K562 (cell line): Measurements from ENCODE around the gene DCP1B. TPM values are rescaled to one million over a fixed set of nuclear protein-coding genes. Genes with fewer than 3 reads are reported as not detected.

Experiments
- ATAC-seq: fragments of 200-7000 bp; cut with Tn5 transposase; 3 replicates; pipeline ENCODE4 v1.9.1; 2020; ENCODE audit warnings: moderate library complexity
- BruUV-seq: library from RNA; stranded (reverse); fragments of 400-500 nt; replicated peaks from 2 replicates; lab custom pipeline; 2021; lab: Mats Ljungman, UMichigan
- CTCF ChIA-PET: fragments of 300-600 bp; formaldehyde crosslinking; extraction: SDS; loops from one replicate; lab custom pipeline; 2021; ENCODE audit warnings: low intra/inter-chr PET ratio; lab: Yijun Ruan, JAX
- POLR2A ChIA-PET: fragments of 300-600, 350-650 bp; sonication (Branson Sonifier 250); formaldehyde crosslinking; extraction: SDS; loops from one replicate; lab custom pipeline; 2021; ENCODE audit warnings: antibody characterized with exemption, inconsistent platforms; lab: Yijun Ruan, JAX
- DNase-seq, 4 experiments: peaks; one replicate each; pipeline versions ENCODE4 v3.0.0 to v3.0.0-alpha.2; 2011 to 2018; ENCODE audit warnings: low spot score in 3 of 4, mixed read lengths in 3 of 4; ENCODE audit errors: extremely low read depth in 1 of 4
- FAIRE-seq: peaks from 2 replicates; lab custom pipeline; 2011; peaks lifted over from hg19 to GRCh38; lab: Jason Lieb, UNC
- H2AFZ ChIP-seq: 2 replicates; pipeline ENCODE4 v1.6.0; 2011; ENCODE audit warnings: low read depth, low read length, control low read depth, inconsistent platforms
- H3K27ac ChIP-seq: fragments of 200-600 bp; 3 replicates; pipeline ENCODE4 v1.8.0; 2011; ENCODE audit warnings: low read depth, mild to moderate bottlenecking, control low read depth, inconsistent platforms, low read length, moderate library complexity, mixed read lengths; ENCODE audit errors: extremely low read depth
- H3K27me3 ChIP-seq, 2 experiments: fragments of 300-600 bp in 1 of 2; 2 replicates in 1 of 2; 3 replicates in 1 of 2; pipeline versions ENCODE4 v1.6.0 to v1.8.0; 2011; ENCODE audit warnings: inconsistent platforms in 2 of 2, low read length in 2 of 2, mild to moderate bottlenecking in 1 of 2, mixed read lengths in 1 of 2, moderate library complexity in 1 of 2; ENCODE audit not compliant: control insufficient read depth in 2 of 2, insufficient read depth in 2 of 2
- H3K36me3 ChIP-seq: fragments of 300-600 bp; 3 replicates; pipeline ENCODE4 v1.8.0; 2011; ENCODE audit warnings: mild to moderate bottlenecking, low read length, inconsistent platforms; ENCODE audit not compliant: control insufficient read depth, insufficient read depth
- H3K4me1 ChIP-seq, 2 experiments: fragments of 200-600 bp in 1 of 2; replicated peaks in 1 of 2; 2 replicates in 1 of 2; 3 replicates in 1 of 2; pipeline versions ENCODE4 v1.5.1 to v1.8.0; 2011; ENCODE audit warnings: inconsistent platforms in 2 of 2, low read length in 2 of 2, mild to moderate bottlenecking in 1 of 2, mixed read lengths in 1 of 2, moderate library complexity in 1 of 2; ENCODE audit not compliant: control insufficient read depth in 2 of 2, insufficient read depth in 2 of 2
- H3K4me2 ChIP-seq: 2 replicates; pipeline ENCODE4 v1.6.1; 2011; ENCODE audit warnings: low read length, control low read depth, inconsistent platforms, mixed read lengths; ENCODE audit not compliant: insufficient read depth
- H3K4me3 ChIP-seq: fragments of 200-600 bp; sonication (generic), shearing (Covaris generic); 2 replicates; pipeline ENCODE4 v1.5.1; 2016; ENCODE audit warnings: control low read depth, inconsistent platforms
- H3K79me2 ChIP-seq: fragments of 200-600 bp; 3 replicates; pipeline ENCODE4 v1.8.0; 2011; ENCODE audit warnings: low read length, inconsistent platforms; ENCODE audit not compliant: control insufficient read depth, insufficient read depth
- H3K9ac ChIP-seq, 2 experiments: 2 replicates each; pipeline versions ENCODE4 v1.6.0 to v1.6.1; 2011; ENCODE audit warnings: low read depth in 2 of 2, low read length in 2 of 2, control low read depth in 1 of 2, inconsistent platforms in 1 of 2, mild to moderate bottlenecking in 1 of 2, mixed read lengths in 1 of 2; ENCODE audit not compliant: insufficient read depth in 1 of 2
- H3K9me1 ChIP-seq: one replicate; pipeline ENCODE4 v1.6.0; 2011; ENCODE audit warnings: inconsistent platforms, mild to moderate bottlenecking, low read length, moderate library complexity; ENCODE audit not compliant: control insufficient read depth, insufficient read depth
- H3K9me3 ChIP-seq: replicated peaks from 2 replicates; pipeline ENCODE4 v1.5.1; 2011; ENCODE audit warnings: low read depth, low read length, inconsistent platforms; ENCODE audit not compliant: control insufficient read depth, insufficient read depth
- H4K20me1 ChIP-seq: replicated peaks from 2 replicates; pipeline ENCODE4 v1.6.1; 2011; ENCODE audit warnings: low read length, inconsistent platforms, mixed read lengths; ENCODE audit not compliant: control insufficient read depth, insufficient read depth
- ARID3B ChIP-seq: fragments of 250-450 bp; sonication (Bioruptor Pico); IDR thresholded peaks from 2 replicates; pipeline ENCODE4 v1.4.0; 2020; ENCODE audit warnings: borderline replicate concordance
- CAMTA2 ChIP-seq: fragments of 250-450 bp; sonication (Bioruptor Pico); conservative IDR thresholded peaks from 2 replicates; pipeline ENCODE4 v1.5.1; 2022
- E2F4 ChIP-seq: sonication (generic); formaldehyde crosslinking; IDR thresholded peaks from 2 replicates; pipeline ENCODE4 v1.8.0; 2022; ENCODE audit warnings: mild to moderate bottlenecking, low read depth, missing genetic modification reagents
- NCOA6 ChIP-seq: fragments of 450-650 bp; IDR thresholded peaks from 2 replicates; pipeline ENCODE4 v1.6.1; 2017; ENCODE audit warnings: mild to moderate bottlenecking
- PHB ChIP-seq: fragments of 250-450 bp; sonication (Bioruptor Pico); IDR thresholded peaks from 2 replicates; pipeline ENCODE4 v1.5.0; 2021
- SMARCB1 ChIP-seq: IDR thresholded peaks from 2 replicates; pipeline ENCODE4 v1.6.1; 2011; ENCODE audit warnings: improper control_type of control experiment, low read depth; ENCODE audit not compliant: insufficient read length
- ZFP36 ChIP-seq: fragments of 150-350 bp; IDR thresholded peaks from 2 replicates; pipeline ENCODE4 v1.6.1; 2018; ENCODE audit warnings: low read length, low read depth; ENCODE audit not compliant: partially characterized antibody
- ZNF165 ChIP-seq: fragments of 250-450 bp; sonication (Bioruptor Pico); IDR thresholded peaks from 2 replicates; pipeline ENCODE4 v1.4.0; 2020; ENCODE audit warnings: borderline replicate concordance
- ZNF780A ChIP-seq: fragments of 250-450 bp; sonication (Bioruptor Pico); IDR thresholded peaks from 2 replicates; pipeline ENCODE4 v1.5.0; 2021; ENCODE audit warnings: mild to moderate bottlenecking
- WGBS: fragments of 100-300 bp; shearing (Covaris generic); methylation state at CpG from one replicate; pipeline ENCODE4 v1.1.6; 2016; ENCODE audit warnings: low coverage, mixed read lengths; ENCODE audit not compliant: insufficient coverage; ENCODE audit errors: missing lambda C conversion rate; 5-methylcytosine and 5-hydroxymethylcytosine counted together
- in situ Hi-C: fragments of 300-500 bp; cut with MboI; formaldehyde crosslinking; loops from 4 replicates; pipeline ENCODE4 v1.15.0; 2018; ENCODE audit warnings: inconsistent platforms, mixed read lengths
- intact Hi-C: fragments of 100-400 bp; cut with micrococcal nuclease; formaldehyde crosslinking; loops from 2 replicates; pipeline ENCODE4 v1.14.2; 2022
- polyA plus RNA-seq, 8 experiments: library from polyadenylated mRNA; depleted of rRNA in 4 of 8; stranded (reverse) in 5 of 8; unstranded in 3 of 8; fragments of >200 nt; fragmentation: Nextera tagmentation in 2 of 8; fragmentation: Illumina TruSeq in 1 of 8; extraction: Ambion mirVana in 2 of 8; extraction: Trizol in 1 of 8; gene quantifications; 2 replicates each; pipeline versions ENCODE4 v1.2.1 to v1.2.3, GENCODE V29; 2011 to 2014; ENCODE audit warnings: inconsistent platforms in 1 of 8, missing spikeins in 1 of 8
- total RNA-seq, 7 experiments: library from RNA; depleted of rRNA in 6 of 7; stranded (reverse); fragments of >200 nt in 6 of 7; fragmentation: Illumina TruSeq in 2 of 7; extraction: Trizol in 2 of 7; gene quantifications; 2 replicates each; pipeline versions ENCODE4 v1.2.1 to v1.2.3, GENCODE V29; 2011 to 2021; ENCODE audit warnings: low replicate concordance in 1 of 7
- TF ChIP-seq, protein P1 (sequence below): fragments of 200-600 bp; sonication (generic); IDR thresholded peaks from one replicate; pipeline ENCODE4 v1.6.1; 2012; ENCODE audit warnings: mild to moderate bottlenecking, low read depth, low read length, inconsistent platforms

The DCP1B gene
- total and polyA plus RNA-seq, 9 of the 15 experiments (the other 6 are each of a cell fraction or from before 2014, with no cell fraction given) = 0.83 to 7.3 (median 3.4) TPM

DNA sequence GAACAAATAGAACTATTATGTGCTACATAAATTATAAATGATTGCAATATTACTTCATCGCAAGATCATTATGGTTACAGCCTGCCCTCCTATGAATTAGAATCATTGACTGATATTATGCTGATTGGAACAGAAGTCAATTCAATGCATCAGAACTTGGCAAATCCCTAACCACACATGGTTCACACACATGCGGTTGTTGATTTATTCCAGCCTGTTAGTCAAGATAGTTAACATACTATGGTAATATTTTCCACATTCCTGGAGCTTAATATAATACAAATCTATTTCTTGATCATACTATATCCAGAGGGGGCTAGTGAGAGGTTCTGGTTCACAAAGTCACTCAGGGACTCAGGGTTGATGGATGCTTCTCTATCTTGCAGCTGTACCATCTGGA lies 38.8 kb upstream of the DCP1B start:
- Histone ChIP-seq H4K20me1 (no peaks in the 10 kb centered on the region), H3K4me1 (no peaks in the 10 kb centered on the region), H3K27ac (no peak overlapping the region), H3K9me1 (no peaks in the 10 kb centered on the region), H2AFZ (no peak overlapping the region), H3K9ac (no peak overlapping the region), H3K4me2 (no peak overlapping the region), H3K79me2 (no peaks in the 10 kb centered on the region), H3K4me3 (no peak overlapping the region), H3K36me3 (no peaks in the 10 kb centered on the region), H3K27me3 (peaks cover 5 to 7% of the 10 kb centered on the region in 2 experiments; a peak in 3 of 5 replicates), H3K9me3 (no peaks in the 10 kb centered on the region)
- BruUV-seq = no TSS peak
- FAIRE-seq (no peak), DNase-seq (no peak), ATAC-seq (no peak)
- ChIA-PET CTCF (no interaction called here), POLR2A (no interaction called here)
- intact Hi-C loops = no loop called here
- 3% methylated on average over 2 of the region's 2 CpGs for WGBS
- in situ Hi-C loops = no loop called here
- TF ChIP-seq ZNF165 (CRISPR knock-in tag) (no peak), ARID3B (CRISPR knock-in tag) (no peak), NCOA6 (no peak), E2F4 (CRISPR knock-in tag) (no peak), ZNF780A (CRISPR knock-in tag) (no peak), ZFP36 (no peak), SMARCB1 (no peak), CAMTA2 (no peak), PHB (no peak)
- TF ChIP-seq, protein P1, sequence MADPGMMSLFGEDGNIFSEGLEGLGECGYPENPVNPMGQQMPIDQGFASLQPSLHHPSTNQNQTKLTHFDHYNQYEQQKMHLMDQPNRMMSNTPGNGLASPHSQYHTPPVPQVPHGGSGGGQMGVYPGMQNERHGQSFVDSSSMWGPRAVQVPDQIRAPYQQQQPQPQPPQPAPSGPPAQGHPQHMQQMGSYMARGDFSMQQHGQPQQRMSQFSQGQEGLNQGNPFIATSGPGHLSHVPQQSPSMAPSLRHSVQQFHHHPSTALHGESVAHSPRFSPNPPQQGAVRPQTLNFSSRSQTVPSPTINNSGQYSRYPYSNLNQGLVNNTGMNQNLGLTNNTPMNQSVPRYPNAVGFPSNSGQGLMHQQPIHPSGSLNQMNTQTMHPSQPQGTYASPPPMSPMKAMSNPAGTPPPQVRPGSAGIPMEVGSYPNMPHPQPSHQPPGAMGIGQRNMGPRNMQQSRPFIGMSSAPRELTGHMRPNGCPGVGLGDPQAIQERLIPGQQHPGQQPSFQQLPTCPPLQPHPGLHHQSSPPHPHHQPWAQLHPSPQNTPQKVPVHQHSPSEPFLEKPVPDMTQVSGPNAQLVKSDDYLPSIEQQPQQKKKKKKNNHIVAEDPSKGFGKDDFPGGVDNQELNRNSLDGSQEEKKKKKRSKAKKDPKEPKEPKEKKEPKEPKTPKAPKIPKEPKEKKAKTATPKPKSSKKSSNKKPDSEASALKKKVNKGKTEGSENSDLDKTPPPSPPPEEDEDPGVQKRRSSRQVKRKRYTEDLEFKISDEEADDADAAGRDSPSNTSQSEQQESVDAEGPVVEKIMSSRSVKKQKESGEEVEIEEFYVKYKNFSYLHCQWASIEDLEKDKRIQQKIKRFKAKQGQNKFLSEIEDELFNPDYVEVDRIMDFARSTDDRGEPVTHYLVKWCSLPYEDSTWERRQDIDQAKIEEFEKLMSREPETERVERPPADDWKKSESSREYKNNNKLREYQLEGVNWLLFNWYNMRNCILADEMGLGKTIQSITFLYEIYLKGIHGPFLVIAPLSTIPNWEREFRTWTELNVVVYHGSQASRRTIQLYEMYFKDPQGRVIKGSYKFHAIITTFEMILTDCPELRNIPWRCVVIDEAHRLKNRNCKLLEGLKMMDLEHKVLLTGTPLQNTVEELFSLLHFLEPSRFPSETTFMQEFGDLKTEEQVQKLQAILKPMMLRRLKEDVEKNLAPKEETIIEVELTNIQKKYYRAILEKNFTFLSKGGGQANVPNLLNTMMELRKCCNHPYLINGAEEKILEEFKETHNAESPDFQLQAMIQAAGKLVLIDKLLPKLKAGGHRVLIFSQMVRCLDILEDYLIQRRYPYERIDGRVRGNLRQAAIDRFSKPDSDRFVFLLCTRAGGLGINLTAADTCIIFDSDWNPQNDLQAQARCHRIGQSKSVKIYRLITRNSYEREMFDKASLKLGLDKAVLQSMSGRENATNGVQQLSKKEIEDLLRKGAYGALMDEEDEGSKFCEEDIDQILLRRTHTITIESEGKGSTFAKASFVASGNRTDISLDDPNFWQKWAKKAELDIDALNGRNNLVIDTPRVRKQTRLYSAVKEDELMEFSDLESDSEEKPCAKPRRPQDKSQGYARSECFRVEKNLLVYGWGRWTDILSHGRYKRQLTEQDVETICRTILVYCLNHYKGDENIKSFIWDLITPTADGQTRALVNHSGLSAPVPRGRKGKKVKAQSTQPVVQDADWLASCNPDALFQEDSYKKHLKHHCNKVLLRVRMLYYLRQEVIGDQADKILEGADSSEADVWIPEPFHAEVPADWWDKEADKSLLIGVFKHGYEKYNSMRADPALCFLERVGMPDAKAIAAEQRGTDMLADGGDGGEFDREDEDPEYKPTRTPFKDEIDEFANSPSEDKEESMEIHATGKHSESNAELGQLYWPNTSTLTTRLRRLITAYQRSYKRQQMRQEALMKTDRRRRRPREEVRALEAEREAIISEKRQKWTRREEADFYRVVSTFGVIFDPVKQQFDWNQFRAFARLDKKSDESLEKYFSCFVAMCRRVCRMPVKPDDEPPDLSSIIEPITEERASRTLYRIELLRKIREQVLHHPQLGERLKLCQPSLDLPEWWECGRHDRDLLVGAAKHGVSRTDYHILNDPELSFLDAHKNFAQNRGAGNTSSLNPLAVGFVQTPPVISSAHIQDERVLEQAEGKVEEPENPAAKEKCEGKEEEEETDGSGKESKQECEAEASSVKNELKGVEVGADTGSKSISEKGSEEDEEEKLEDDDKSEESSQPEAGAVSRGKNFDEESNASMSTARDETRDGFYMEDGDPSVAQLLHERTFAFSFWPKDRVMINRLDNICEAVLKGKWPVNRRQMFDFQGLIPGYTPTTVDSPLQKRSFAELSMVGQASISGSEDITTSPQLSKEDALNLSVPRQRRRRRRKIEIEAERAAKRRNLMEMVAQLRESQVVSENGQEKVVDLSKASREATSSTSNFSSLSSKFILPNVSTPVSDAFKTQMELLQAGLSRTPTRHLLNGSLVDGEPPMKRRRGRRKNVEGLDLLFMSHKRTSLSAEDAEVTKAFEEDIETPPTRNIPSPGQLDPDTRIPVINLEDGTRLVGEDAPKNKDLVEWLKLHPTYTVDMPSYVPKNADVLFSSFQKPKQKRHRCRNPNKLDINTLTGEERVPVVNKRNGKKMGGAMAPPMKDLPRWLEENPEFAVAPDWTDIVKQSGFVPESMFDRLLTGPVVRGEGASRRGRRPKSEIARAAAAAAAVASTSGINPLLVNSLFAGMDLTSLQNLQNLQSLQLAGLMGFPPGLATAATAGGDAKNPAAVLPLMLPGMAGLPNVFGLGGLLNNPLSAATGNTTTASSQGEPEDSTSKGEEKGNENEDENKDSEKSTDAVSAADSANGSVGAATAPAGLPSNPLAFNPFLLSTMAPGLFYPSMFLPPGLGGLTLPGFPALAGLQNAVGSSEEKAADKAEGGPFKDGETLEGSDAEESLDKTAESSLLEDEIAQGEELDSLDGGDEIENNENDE = no peak
